GM12891 (cell line): ENCODE results near the gene ASB15.

Experiments
- PAX5 ChIP-seq: IDR thresholded peaks from 2 replicates; pipeline ENCODE4 v1.6.1; 2011; ENCODE audit warnings: low read length, moderate library complexity, mild to moderate bottlenecking; ENCODE audit not compliant: insufficient read depth, severe bottlenecking
- POLR2A ChIP-seq: IDR thresholded peaks from 2 replicates; pipeline ENCODE4 v1.6.1; 2011; ENCODE audit warnings: low read depth, low read length, control low read depth
- POLR2AphosphoS5 ChIP-seq: IDR thresholded peaks from 2 replicates; pipeline ENCODE4 v1.6.1; 2011; ENCODE audit warnings: low read depth, low read length, control low read depth
- POU2F2 ChIP-seq: IDR thresholded peaks from 2 replicates; pipeline ENCODE4 v1.6.1; 2011; ENCODE audit warnings: low read depth, mild to moderate bottlenecking, control low read depth, low read length, moderate library complexity
- SPI1 ChIP-seq: IDR thresholded peaks from 2 replicates; pipeline ENCODE4 v1.6.1; 2011; ENCODE audit warnings: low read depth, low read length, control low read depth
- TAF1 ChIP-seq: IDR thresholded peaks from 2 replicates; pipeline ENCODE4 v1.6.1; 2011; ENCODE audit warnings: low read depth, low read length, control low read depth

DNA sequence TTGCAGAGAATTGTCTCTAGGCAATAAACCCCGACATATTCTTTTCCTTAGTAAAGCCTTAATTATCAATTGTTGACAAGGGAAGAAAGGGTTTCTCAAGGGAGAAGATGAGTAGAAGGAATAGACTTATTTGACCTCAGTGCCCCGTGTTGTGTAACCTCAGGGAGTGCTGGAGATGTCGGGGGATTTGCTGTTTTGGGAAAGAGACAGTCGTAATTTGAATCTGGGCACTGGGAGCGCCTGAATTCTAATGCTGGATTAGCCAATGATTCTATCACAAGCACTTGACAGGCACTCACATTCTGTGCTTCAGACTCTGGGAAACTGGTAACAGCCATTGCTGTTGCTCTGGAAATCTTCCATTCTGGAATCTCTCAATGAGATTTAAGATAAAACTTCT is 40.3 kb downstream of the ASB15 start:
- TF ChIP-seq POLR2AphosphoS5 (no peak), TAF1 (no peak), SPI1 (no peak), POLR2A (no peak), POU2F2 (no peak), PAX5 (no peak)
